OCI-LY1 (cell line): Measurements from ENCODE around the gene MGRN1.
"Not testable (repeated sequence)": the region's sequence is repeated elsewhere in the genome, so short reads cannot be mapped to it uniquely, and the experiment has no call there.

ENCODE experiments used
- H2AFZ ChIP-seq: fragments of 200-600 bp; sonication (generic), shearing (Covaris generic); 2 replicates; pipeline ENCODE4 v1.6.0; 2014; ENCODE audit warnings: antibody characterized with exemption, mild to moderate bottlenecking, low read length
- H3F3A ChIP-seq: fragments of 200-600 bp; sonication (generic), shearing (Covaris generic); 2 replicates; pipeline ENCODE4 v1.6.0; 2014; ENCODE audit warnings: mild to moderate bottlenecking, antibody characterized with exemption, low read length, moderate library complexity; ENCODE audit not compliant: insufficient read depth
- H3K27ac ChIP-seq: fragments of 200-600 bp; sonication (generic); 2 replicates; pipeline ENCODE4 v1.5.1; 2014; ENCODE audit warnings: low read length, mixed run types, mild to moderate bottlenecking, low read depth; ENCODE audit not compliant: poor library complexity, severe bottlenecking
- H3K27me3 ChIP-seq: fragments of 200-600 bp; sonication (generic); 2 replicates; pipeline ENCODE4 v1.6.0; 2014; ENCODE audit warnings: antibody characterized with exemption, mild to moderate bottlenecking, low read length, moderate library complexity; ENCODE audit not compliant: insufficient read depth
- H3K36me3 ChIP-seq: fragments of 200-600 bp; sonication (generic); 2 replicates; pipeline ENCODE4 v1.6.1; 2014; ENCODE audit warnings: mild to moderate bottlenecking, antibody characterized with exemption, low read length, moderate library complexity, mixed read lengths; ENCODE audit not compliant: insufficient read depth
- H3K4me1 ChIP-seq: fragments of 200-600 bp; sonication (generic); 2 replicates; pipeline ENCODE4 v1.5.1; 2014; ENCODE audit warnings: mild to moderate bottlenecking, low read length, moderate library complexity; ENCODE audit not compliant: insufficient read depth, severe bottlenecking
- H3K4me2 ChIP-seq: fragments of 200-600 bp; sonication (generic), shearing (Covaris generic); 2 replicates; pipeline ENCODE4 v1.6.1; 2014; ENCODE audit warnings: low read length
- H3K4me3 ChIP-seq: fragments of 200-600 bp; sonication (generic); 2 replicates; pipeline ENCODE4 v1.5.1; 2014; ENCODE audit warnings: low read length, low read depth, mild to moderate bottlenecking, mixed read lengths; ENCODE audit not compliant: poor library complexity, severe bottlenecking
- H3K79me2 ChIP-seq: fragments of 200-600 bp; shearing (Covaris generic); 2 replicates; pipeline ENCODE4 v1.6.1; 2016; ENCODE audit warnings: mixed run types, low read length, mixed read lengths; ENCODE audit not compliant: insufficient read depth
- H3K9ac ChIP-seq: fragments of 200-600 bp; sonication (generic), shearing (Covaris generic); 2 replicates; pipeline ENCODE4 v1.6.1; 2014; ENCODE audit warnings: mild to moderate bottlenecking, low read length, mixed read lengths
- H3K9me2 ChIP-seq: fragments of 200-600 bp; sonication (generic), shearing (Covaris generic); 2 replicates; pipeline ENCODE4 v1.6.1; 2014; ENCODE audit warnings: low read depth, mild to moderate bottlenecking, low read length, mixed read lengths
- H3K9me3 ChIP-seq: fragments of 200-600 bp; shearing (Covaris generic); 2 replicates; pipeline ENCODE4 v1.6.1; 2014; ENCODE audit warnings: low read length, mixed read lengths
- H4K20me1 ChIP-seq: fragments of 200-600 bp; sonication (generic), shearing (Covaris generic); 2 replicates; pipeline ENCODE4 v1.6.0; 2016; ENCODE audit warnings: mild to moderate bottlenecking, low read length; ENCODE audit not compliant: insufficient read depth
- CTCF ChIP-seq: fragments of 200-600 bp; sonication (generic), shearing (Covaris generic); IDR thresholded peaks from 2 replicates; pipeline ENCODE4 v1.5.1; 2017; ENCODE audit warnings: mild to moderate bottlenecking, antibody characterized with exemption, low read length, moderate library complexity, mixed read lengths
- EZH2 ChIP-seq: fragments of 200-600 bp; sonication (generic), shearing (Covaris generic); IDR thresholded peaks from 2 replicates; pipeline ENCODE4 v1.8.0; 2017; ENCODE audit warnings: borderline replicate concordance, mixed run types, mild to moderate bottlenecking, antibody characterized with exemption, low read length, moderate library complexity, mixed read lengths

Gene MGRN1

GRCh38 chr16:4648917-4649316, 24.3 kb downstream of the MGRN1 start:
- Histone ChIP-seq H3F3A (no peaks in the 10 kb centered on the region), H3K4me2 (no peak overlapping the region), H3K27ac (no peak overlapping the region), H3K4me1 (no peaks in the 10 kb centered on the region), H3K4me3 (no peak overlapping the region), H4K20me1 (no peaks in the 10 kb centered on the region), H3K36me3 (peaks cover 25% of the 10 kb centered on the region), H3K9ac (no peak overlapping the region), H3K79me2 (no peaks in the 10 kb centered on the region), H3K27me3 (no peaks in the 10 kb centered on the region), H3K9me3 (no peaks in the 10 kb centered on the region), H3K9me2 (no peaks in the 10 kb centered on the region), H2AFZ (no peak overlapping the region)
- TF ChIP-seq CTCF = no peak
- no peak for TF ChIP-seq EZH2

- Histone ChIP-seq H3K9ac (no peak overlapping the region), H2AFZ (no peak overlapping the region), H3K36me3 (peaks cover 34% of the 10 kb centered on the region), H3K4me1 (no peaks in the 10 kb centered on the region), H3K4me3 (no peak overlapping the region), H3K27me3 (no peaks in the 10 kb centered on the region), H3K4me2 (no peak overlapping the region), H3K9me2 (no peaks in the 10 kb centered on the region), H4K20me1 (no peaks in the 10 kb centered on the region), H3K27ac (no peak overlapping the region), H3F3A (no peaks in the 10 kb centered on the region), H3K9me3 (no peaks in the 10 kb centered on the region), H3K79me2 (no peaks in the 10 kb centered on the region)
- TF ChIP-seq EZH2 (no peak), CTCF (no peak)
Observed at GRCh38 chr16:4649744-4650442, 25.3 kb downstream of the MGRN1 start.

GRCh38 chr16:4650443-4651074, 25.9 kb downstream of the MGRN1 start:
- not testable (repeated sequence) for H3K4me1 ChIP-seq, H4K20me1 ChIP-seq, H3K4me3 ChIP-seq, H3F3A ChIP-seq, H3K9me3 ChIP-seq, H3K27ac ChIP-seq, H3K9me2 ChIP-seq, H3K79me2 ChIP-seq, H3K27me3 ChIP-seq, H2AFZ ChIP-seq, H3K9ac ChIP-seq, H3K4me2 ChIP-seq
- peaks cover 41% of the 10 kb centered on the region for H3K36me3 ChIP-seq
- TF ChIP-seq CTCF = peak; percentile 92
